Measurements from ENCODE around the gene SRGAP1.

The SRGAP1 gene

DNA sequence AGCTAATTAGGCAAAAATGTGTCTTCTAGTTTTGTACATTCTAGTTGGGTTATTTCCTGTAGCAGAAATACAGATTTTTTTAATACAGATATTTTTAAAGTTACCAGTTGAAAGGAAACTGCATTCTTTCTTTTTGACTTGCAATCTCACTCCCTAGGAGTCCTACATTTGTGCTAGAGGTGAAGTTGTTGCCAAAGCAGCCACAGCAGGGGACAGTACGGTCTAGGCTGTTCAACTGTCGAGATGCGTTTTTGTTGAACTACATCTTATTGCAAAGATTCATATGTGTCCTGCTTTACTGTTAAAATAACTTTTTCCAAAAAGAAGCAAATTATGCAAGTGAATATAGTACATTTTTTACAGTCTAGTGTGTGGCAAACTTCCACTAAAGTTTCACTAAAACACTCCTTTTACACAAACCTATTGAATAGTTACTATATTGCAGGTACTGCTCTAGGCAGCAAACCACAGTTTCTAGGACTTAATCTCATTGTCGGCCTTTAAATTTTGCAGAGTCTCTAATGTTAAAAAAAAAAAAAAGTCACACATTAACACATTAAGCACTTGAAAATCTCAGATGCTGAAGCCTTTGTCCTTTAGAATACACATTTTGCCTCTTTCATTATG lies 30.2 kb upstream of the SRGAP1 start:
- Histone ChIP-seq H2AFZ (ENCODE audit: low read length, unreplicated experiment) (no peak overlapping the region), H3K4me1 (ENCODE audit: control insufficient read depth, insufficient read depth, low read length, unreplicated experiment) (no peaks in the 10 kb centered on the region), H3K27ac (ENCODE audit: low read depth, low read length) (no peak overlapping the region), H3K4me3 (ENCODE audit: low read depth, low read length) (no peak overlapping the region), H3K79me2 (ENCODE audit: control insufficient read depth, insufficient read depth, low read length, unreplicated experiment) (no peaks in the 10 kb centered on the region), H3K27me3 (ENCODE audit: insufficient read depth, low read length) (no peaks in the 10 kb centered on the region), H3K36me3 (ENCODE audit: insufficient read depth, low read length) (no peaks in the 10 kb centered on the region)

DNA sequence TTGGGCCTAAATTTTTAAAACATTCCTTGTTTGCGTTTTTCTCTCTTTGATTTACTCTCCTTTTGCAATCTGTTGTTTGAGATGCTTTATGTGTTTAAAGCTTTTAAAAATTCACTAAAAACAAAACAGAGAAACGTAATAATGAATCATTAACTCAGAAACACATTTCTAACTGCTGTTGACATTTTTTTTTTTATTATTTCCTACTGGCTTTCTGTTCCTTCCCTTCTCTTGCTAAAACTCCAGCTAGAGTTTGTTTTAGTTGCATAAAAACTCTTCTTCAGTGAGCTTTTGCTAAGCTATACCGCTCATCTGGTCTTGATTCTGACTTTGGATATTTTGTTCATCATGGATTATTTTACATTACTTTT lies 29.0 kb upstream of the SRGAP1 start:
- Histone ChIP-seq H2AFZ (ENCODE audit: low read length, unreplicated experiment) (no peak overlapping the region), H3K27me3 (ENCODE audit: insufficient read depth, low read length) (no peaks in the 10 kb centered on the region), H3K4me3 (ENCODE audit: low read depth, low read length) (no peak overlapping the region), H3K27ac (ENCODE audit: low read depth, low read length) (no peak overlapping the region), H3K4me1 (ENCODE audit: control insufficient read depth, insufficient read depth, low read length, unreplicated experiment) (no peaks in the 10 kb centered on the region), H3K36me3 (ENCODE audit: insufficient read depth, low read length) (0 out of 2 replicates have a peak, but pooled peaks cover 4% of the 10 kb centered on the region), H3K79me2 (ENCODE audit: control insufficient read depth, insufficient read depth, low read length, unreplicated experiment) (no peaks in the 10 kb centered on the region)

DNA sequence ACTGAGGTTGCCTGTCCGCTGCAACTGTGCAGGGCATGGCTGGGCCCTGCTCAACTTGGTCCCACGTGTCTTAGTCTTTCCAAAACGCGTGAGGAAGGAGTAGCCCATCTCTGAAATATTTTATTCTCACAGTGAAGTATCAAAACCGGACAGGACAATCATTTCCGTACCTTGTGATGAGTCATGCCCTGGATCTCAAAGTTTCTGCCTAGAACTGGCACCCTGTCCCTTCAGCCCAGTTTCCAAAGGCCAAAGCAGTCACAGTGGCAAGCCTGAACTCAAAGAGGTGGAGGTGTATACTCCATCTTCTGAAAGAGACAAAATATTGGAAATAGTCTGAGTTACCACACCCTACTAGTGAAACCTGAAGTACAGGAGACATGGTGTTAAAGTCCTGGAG lies 28.5 kb upstream of the SRGAP1 start:
- Histone ChIP-seq H2AFZ (ENCODE audit: low read length, unreplicated experiment) (no peak overlapping the region), H3K36me3 (ENCODE audit: insufficient read depth, low read length) (0 out of 2 replicates have a peak, but pooled peaks cover 4% of the 10 kb centered on the region), H3K27me3 (ENCODE audit: insufficient read depth, low read length) (no peaks in the 10 kb centered on the region), H3K79me2 (ENCODE audit: control insufficient read depth, insufficient read depth, low read length, unreplicated experiment) (no peaks in the 10 kb centered on the region), H3K4me3 (ENCODE audit: low read depth, low read length) (no peak overlapping the region), H3K4me1 (ENCODE audit: control insufficient read depth, insufficient read depth, low read length, unreplicated experiment) (no peaks in the 10 kb centered on the region), H3K27ac (ENCODE audit: low read depth, low read length) (no peak overlapping the region)

DNA sequence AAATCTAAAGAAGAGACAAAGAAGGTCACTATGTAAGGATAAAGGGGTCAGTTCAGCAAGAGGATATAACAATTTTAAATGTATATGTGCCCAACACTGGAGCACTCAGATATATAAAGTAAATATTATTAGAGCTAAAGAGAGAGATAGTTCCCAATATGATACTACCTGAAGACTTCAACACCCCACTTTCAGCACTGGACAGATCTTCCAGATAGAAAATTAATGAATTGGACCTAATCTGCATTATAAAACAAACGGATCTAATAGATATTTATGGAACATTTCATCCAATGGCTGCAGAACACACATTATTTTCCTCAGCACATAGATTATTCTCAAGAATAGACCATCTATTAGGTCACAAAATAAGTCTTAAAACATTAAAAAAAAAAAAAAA lies 24.1 kb upstream of the SRGAP1 start:
- Histone ChIP-seq H3K27me3 (ENCODE audit: insufficient read depth, low read length) (no peaks in the 10 kb centered on the region), H3K36me3 (ENCODE audit: insufficient read depth, low read length) (0 out of 2 replicates have a peak, but pooled peaks cover 4% of the 10 kb centered on the region), H3K79me2 (ENCODE audit: control insufficient read depth, insufficient read depth, low read length, unreplicated experiment) (no peaks in the 10 kb centered on the region), H3K27ac (ENCODE audit: low read depth, low read length) (no peak overlapping the region), H2AFZ (ENCODE audit: low read length, unreplicated experiment) (no peak overlapping the region), H3K4me1 (ENCODE audit: control insufficient read depth, insufficient read depth, low read length, unreplicated experiment) (peaks cover 10% of the 10 kb centered on the region), H3K4me3 (ENCODE audit: low read depth, low read length) (no peak overlapping the region)

DNA sequence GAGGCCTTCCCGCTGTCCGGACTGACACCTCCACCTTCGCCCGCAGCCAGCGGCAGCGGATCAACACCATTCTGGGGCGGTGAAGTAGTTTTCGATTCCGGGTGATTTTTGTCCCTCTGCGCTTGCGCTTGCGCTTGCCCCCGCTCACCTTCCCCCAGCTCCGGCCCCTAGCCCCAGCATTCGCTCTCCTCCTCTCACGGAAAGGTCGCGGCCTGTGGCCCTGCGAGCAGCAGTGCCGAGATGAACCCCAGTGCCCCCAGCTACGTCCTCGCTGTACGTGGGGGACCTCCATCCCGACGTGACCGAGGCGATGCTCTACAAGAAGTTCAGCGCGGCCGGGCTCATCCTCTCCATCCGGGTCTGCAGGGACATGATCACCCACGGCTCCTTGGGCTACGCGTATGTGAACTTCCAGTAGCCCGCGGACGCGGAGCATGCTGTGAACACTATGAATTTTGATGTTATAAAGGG lies 22.7 kb upstream of the SRGAP1 start:
- no peaks in the 10 kb centered on the region for H3K27me3 ChIP-seq (ENCODE audit: insufficient read depth, low read length)
- H3K36me3 ChIP-seq (ENCODE audit: insufficient read depth, low read length): 0 out of 2 replicates have a peak, but pooled peaks cover 4% of the 10 kb centered on the region
- H3K27ac ChIP-seq (ENCODE audit: low read depth, low read length): peak overlapping the region; percentile 18
- H2AFZ ChIP-seq (ENCODE audit: low read length, unreplicated experiment): peak overlapping the region; percentile 100
- H3K4me3 ChIP-seq (ENCODE audit: low read depth, low read length): peak overlapping the region; percentile 81
- peaks cover 10% of the 10 kb centered on the region for H3K4me1 ChIP-seq (ENCODE audit: control insufficient read depth, insufficient read depth, low read length, unreplicated experiment)
- H3K79me2 ChIP-seq (ENCODE audit: control insufficient read depth, insufficient read depth, low read length, unreplicated experiment): no peaks in the 10 kb centered on the region

DNA sequence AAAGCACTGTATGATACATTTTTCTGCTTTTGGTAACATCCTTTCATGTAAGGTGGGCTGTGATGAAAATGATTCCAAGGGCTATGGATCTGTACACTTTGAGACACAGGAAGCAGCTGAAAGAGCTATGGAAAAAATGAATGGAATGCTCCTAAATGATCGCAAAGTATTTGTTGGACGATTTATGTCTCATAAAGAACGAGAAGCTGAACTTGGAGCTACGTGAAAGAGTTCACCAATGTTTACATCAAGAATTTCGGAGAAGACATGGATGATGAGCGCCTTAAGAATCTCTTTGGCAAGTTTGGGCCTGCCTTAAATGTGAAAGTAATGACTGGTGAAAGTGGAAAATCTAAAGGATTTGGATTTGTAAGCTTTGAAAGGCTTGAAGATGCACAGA lies 22.1 kb upstream of the SRGAP1 start:
- no peaks in the 10 kb centered on the region for H3K79me2 ChIP-seq (ENCODE audit: control insufficient read depth, insufficient read depth, low read length, unreplicated experiment)
- H3K36me3 ChIP-seq (ENCODE audit: insufficient read depth, low read length): 0 out of 2 replicates have a peak, but pooled peaks cover 4% of the 10 kb centered on the region
- no peaks in the 10 kb centered on the region for H3K27me3 ChIP-seq (ENCODE audit: insufficient read depth, low read length)
- peak overlapping the region; percentile 81 for H3K4me3 ChIP-seq (ENCODE audit: low read depth, low read length)
- H3K4me1 ChIP-seq (ENCODE audit: control insufficient read depth, insufficient read depth, low read length, unreplicated experiment): peaks cover 10% of the 10 kb centered on the region
- H2AFZ ChIP-seq (ENCODE audit: low read length, unreplicated experiment): peak overlapping the region; percentile 100
- peak overlapping the region; percentile 18 for H3K27ac ChIP-seq (ENCODE audit: low read depth, low read length)

DNA sequence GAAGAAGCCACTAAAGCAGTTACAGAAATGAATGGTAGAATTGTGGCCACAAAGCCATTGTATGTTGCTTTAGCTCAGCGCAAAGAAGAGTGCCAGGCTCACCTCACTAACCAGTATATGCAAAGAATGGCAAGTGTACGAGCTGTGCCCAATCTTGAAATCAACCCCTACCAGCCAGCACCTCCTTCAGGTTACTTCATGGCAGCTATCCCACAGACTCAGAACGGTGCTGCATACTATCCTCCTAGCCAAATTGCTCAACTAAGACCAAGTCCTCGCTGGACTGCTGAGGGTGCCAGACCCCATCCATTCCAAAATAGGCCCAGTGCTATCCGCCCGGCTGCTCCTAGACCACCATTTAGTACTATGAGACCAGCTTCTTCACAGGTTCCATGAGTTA lies 21.5 kb upstream of the SRGAP1 start:
- Histone ChIP-seq H2AFZ (ENCODE audit: low read length, unreplicated experiment) (no peak overlapping the region), H3K4me1 (ENCODE audit: control insufficient read depth, insufficient read depth, low read length, unreplicated experiment) (peaks cover 10% of the 10 kb centered on the region), H3K4me3 (ENCODE audit: low read depth, low read length) (no peak overlapping the region; the same call in 1 of the 2 replicates), H3K36me3 (ENCODE audit: insufficient read depth, low read length) (0 out of 2 replicates have a peak, but pooled peaks cover 4% of the 10 kb centered on the region), H3K27me3 (ENCODE audit: insufficient read depth, low read length) (no peaks in the 10 kb centered on the region), H3K27ac (ENCODE audit: low read depth, low read length) (no peak overlapping the region), H3K79me2 (ENCODE audit: control insufficient read depth, insufficient read depth, low read length, unreplicated experiment) (no peaks in the 10 kb centered on the region)

DNA sequence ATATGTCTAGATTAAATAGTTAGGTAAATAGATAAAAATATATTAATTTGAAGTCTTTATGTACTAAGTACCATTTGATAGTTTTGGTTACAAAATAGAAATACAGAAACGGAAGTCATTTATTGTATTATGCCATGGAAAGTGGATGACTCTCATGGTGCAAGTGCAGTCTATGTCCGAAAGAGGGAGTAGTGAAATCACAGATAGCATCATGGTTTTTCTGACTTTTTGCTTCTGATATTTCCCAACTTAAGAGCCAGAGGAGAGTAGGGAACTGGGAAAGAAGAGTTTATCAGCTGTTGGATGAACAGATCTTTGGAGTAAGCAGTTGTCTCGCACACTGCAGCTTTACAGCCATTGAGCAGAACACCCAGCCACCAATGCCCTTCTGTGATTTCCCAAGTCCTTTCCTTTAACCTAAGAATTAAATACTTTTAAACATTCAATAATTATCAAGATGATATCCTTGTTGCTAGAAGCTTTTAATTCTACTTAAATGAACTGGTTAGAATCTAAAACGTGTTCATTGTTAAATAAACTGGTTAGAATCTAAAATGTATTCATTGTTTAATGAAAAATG lies 18.4 kb upstream of the SRGAP1 start:
- no peaks in the 10 kb centered on the region for H3K79me2 ChIP-seq (ENCODE audit: control insufficient read depth, insufficient read depth, low read length, unreplicated experiment)
- no peaks in the 10 kb centered on the region for H3K36me3 ChIP-seq (ENCODE audit: insufficient read depth, low read length)
- H3K4me1 ChIP-seq (ENCODE audit: control insufficient read depth, insufficient read depth, low read length, unreplicated experiment): peaks cover 10% of the 10 kb centered on the region
- no peak overlapping the region for H3K27ac ChIP-seq (ENCODE audit: low read depth, low read length)
- H3K4me3 ChIP-seq (ENCODE audit: low read depth, low read length): peak overlapping the region; percentile 33; the same call in 1 of the 2 replicates
- no peaks in the 10 kb centered on the region for H3K27me3 ChIP-seq (ENCODE audit: insufficient read depth, low read length)
- peak overlapping the region; percentile 41 for H2AFZ ChIP-seq (ENCODE audit: low read length, unreplicated experiment)

DNA sequence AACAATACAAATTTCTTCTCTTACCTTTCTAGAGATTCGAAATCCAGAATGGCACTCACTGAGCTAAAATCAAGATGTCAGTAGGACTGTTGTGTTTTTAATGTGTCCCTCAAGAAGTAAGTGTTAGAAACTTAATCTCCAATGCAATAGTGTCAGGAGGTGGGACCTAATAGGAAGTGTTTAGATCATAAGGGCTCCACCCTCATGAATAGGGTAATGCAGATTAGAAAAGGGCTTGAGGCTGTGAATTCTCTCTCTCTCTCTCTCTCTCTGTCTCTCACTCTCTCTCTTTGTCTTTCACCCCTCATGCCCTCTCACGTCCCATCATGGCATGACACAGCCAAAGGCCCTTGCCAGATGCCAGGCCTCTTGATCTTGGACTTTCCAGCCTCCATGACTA lies 15.6 kb upstream of the SRGAP1 start:
- Histone ChIP-seq H3K27me3 (ENCODE audit: insufficient read depth, low read length) (no peaks in the 10 kb centered on the region), H3K36me3 (ENCODE audit: insufficient read depth, low read length) (no peaks in the 10 kb centered on the region), H3K79me2 (ENCODE audit: control insufficient read depth, insufficient read depth, low read length, unreplicated experiment) (no peaks in the 10 kb centered on the region), H3K27ac (ENCODE audit: low read depth, low read length) (no peak overlapping the region), H3K4me1 (ENCODE audit: control insufficient read depth, insufficient read depth, low read length, unreplicated experiment) (no peaks in the 10 kb centered on the region), H2AFZ (ENCODE audit: low read length, unreplicated experiment) (no peak overlapping the region), H3K4me3 (ENCODE audit: low read depth, low read length) (no peak overlapping the region)

DNA sequence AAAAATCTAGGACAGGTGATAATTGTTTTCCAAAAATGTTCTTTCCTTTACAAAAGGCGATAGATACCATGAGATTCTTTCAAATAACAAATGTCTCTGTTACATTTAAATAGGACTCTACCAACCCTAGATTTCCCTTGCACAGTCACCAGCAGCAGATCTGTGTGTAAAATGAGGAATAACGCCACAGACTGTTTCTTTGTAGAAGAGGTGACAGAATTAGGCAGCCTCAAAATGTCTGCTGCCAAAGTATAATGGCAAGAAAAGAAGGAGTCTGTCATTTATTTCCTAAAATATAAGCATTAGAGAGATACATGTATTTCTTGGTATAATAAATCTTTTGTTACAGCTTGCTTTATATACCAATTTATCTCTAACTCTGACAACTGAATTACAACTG lies 8.5 kb upstream of the SRGAP1 start:
- no peak overlapping the region for H3K4me3 ChIP-seq (ENCODE audit: low read depth, low read length)
- no peaks in the 10 kb centered on the region for H3K27me3 ChIP-seq (ENCODE audit: insufficient read depth, low read length)
- H3K27ac ChIP-seq (ENCODE audit: low read depth, low read length): no peak overlapping the region
- H3K36me3 ChIP-seq (ENCODE audit: insufficient read depth, low read length): no peaks in the 10 kb centered on the region
- H3K4me1 ChIP-seq (ENCODE audit: control insufficient read depth, insufficient read depth, low read length, unreplicated experiment): no peaks in the 10 kb centered on the region
- no peak overlapping the region for H2AFZ ChIP-seq (ENCODE audit: low read length, unreplicated experiment)
- H3K79me2 ChIP-seq (ENCODE audit: control insufficient read depth, insufficient read depth, low read length, unreplicated experiment): no peaks in the 10 kb centered on the region

DNA sequence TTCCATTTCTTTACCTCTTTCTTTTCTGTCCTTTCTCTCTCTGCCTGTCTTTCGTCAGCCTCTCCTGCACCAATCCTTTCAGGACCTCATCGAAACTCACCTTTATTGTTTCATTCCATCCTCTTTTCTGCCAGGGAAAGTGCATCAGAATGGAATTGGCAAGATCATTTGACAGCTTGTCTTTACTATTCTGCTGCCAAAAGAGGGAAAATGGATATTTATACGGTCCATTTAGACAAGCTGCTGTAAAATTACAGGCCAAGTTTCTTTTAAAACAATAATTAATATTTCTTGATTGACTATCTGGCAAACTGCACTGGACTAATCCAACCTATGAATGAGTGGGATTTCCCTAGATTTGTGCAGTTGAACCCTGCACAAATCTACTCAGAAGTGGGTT lies 7.6 kb upstream of the SRGAP1 start:
- no peaks in the 10 kb centered on the region for H3K27me3 ChIP-seq (ENCODE audit: insufficient read depth, low read length)
- no peaks in the 10 kb centered on the region for H3K4me1 ChIP-seq (ENCODE audit: control insufficient read depth, insufficient read depth, low read length, unreplicated experiment)
- H3K79me2 ChIP-seq (ENCODE audit: control insufficient read depth, insufficient read depth, low read length, unreplicated experiment): no peaks in the 10 kb centered on the region
- H3K27ac ChIP-seq (ENCODE audit: low read depth, low read length): no peak overlapping the region
- no peak overlapping the region for H3K4me3 ChIP-seq (ENCODE audit: low read depth, low read length)
- H2AFZ ChIP-seq (ENCODE audit: low read length, unreplicated experiment): no peak overlapping the region
- H3K36me3 ChIP-seq (ENCODE audit: insufficient read depth, low read length): no peaks in the 10 kb centered on the region

All from ACC112 (cell line).